GM10266 (cell line): Measurements from ENCODE around the gene TSN.
"Not testable (repeated sequence)": the region's sequence is repeated elsewhere in the genome, so short reads cannot be mapped to it uniquely, and the experiment has no call there.

Source experiments
- DNase-seq: peaks from one replicate; pipeline ENCODE4 v3.0.0; 2012; ENCODE audit errors: extremely low spot score
- TF ChIP-seq, protein P1 (sequence below): IDR thresholded peaks from 2 replicates; pipeline ENCODE4 v1.5.1; 2012; ENCODE audit warnings: mild to moderate bottlenecking, low read depth; ENCODE audit not compliant: control insufficient read depth, insufficient read depth; ENCODE audit errors: missing control alignments

TSN gene

DNA sequence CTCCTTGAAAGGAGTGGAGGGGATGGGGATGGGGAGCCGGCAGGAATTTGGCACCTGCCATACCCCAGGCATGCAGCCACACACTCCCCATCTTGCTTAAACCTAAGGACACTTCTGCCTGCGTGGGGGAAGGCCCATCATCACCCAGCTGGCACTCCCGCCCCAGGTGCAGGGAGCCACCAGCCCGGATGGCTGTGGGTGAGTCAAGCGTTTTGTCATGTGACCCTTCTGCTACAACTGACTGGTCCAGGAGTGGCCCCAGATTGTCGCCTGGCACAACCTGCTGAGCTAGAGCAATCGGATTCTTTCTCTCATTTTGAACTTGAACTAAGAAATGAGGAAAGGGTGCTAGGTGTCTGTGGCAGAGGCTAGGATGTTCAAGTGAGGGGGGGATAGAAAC lies 61.3 kb downstream of the TSN start:
- TF ChIP-seq, protein P1, sequence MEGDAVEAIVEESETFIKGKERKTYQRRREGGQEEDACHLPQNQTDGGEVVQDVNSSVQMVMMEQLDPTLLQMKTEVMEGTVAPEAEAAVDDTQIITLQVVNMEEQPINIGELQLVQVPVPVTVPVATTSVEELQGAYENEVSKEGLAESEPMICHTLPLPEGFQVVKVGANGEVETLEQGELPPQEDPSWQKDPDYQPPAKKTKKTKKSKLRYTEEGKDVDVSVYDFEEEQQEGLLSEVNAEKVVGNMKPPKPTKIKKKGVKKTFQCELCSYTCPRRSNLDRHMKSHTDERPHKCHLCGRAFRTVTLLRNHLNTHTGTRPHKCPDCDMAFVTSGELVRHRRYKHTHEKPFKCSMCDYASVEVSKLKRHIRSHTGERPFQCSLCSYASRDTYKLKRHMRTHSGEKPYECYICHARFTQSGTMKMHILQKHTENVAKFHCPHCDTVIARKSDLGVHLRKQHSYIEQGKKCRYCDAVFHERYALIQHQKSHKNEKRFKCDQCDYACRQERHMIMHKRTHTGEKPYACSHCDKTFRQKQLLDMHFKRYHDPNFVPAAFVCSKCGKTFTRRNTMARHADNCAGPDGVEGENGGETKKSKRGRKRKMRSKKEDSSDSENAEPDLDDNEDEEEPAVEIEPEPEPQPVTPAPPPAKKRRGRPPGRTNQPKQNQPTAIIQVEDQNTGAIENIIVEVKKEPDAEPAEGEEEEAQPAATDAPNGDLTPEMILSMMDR: no peak
- no peak for DNase-seq

DNA sequence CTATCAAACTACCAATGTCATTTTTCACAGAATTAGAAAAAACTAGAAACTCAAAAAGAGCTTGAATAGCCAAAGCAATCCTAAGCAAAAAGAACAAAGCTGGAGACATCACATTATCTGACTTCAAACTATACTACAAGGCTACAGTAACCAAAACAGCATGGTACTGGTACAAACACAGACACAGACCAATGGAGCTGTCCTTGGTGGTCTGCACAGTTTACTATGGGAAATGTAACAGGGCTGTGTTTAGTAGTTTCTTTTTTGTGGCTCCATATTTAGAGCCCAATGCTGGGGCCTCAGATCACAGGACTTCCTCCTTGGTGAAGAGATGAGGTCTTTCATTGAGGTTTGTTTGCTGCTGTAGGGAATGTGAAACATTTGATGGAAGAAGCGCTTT lies 61.9 kb downstream of the TSN start:
- not testable (repeated sequence) for DNase-seq
